ENCODE results near the gene RNU1-1.
A peak's percentile ranks its signal among the peaks of the same experiment; 100 is the strongest.
"Not testable (repeated sequence)": the region's sequence is repeated elsewhere in the genome, so short reads cannot be mapped to it uniquely, and the experiment has no call there.

The RNU1-1 gene

DNA sequence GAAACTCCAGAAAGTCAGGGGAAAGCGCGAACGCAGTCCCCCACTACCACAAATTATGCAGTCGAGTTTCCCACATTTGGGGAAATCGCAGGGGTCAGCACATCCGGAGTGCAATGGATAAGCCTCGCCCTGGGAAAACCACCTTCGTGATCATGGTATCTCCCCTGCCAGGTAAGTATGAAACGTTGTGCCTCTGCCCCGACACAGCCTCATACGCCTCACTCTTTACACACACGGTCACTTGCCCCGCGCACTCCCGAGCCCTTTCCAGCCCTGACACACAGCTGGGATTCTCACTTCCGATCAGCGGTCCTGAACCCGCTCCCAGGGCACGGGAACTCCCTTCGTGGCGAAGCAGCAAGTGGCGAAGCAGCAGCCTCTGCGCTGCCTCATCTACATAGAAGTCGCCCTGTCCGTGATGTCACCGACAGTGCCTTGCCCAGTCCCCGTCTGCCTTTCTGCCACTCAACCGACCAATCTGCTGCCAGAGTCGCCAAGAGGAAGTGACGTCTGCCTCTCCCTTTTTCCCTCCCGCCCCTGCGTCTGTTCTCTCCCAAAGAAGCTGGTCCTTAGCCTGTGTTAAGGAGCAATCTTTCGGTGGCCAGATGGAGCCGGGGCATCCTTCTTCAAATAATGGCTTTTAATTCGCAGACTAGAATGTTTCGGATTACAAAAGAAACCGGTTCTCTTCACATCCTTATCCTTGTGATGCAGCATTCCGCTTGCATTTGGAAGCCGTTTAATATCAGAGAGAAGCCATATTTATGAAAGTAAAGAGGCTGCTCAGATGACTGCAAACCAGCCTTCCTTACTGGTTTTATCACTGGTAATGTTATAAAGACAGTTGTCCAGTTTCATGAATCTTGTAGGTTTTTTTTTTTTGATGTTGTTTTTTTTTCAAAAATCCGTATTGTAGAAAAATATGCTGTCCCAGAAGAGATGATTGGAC, at the start of gene RNU1-1:
TSS of gene RNU1-1 (minus strand) at position 179 of the 949 bp plus-strand sequence.
- DNase-seq = peak; percentile 42 to 78

DNA sequence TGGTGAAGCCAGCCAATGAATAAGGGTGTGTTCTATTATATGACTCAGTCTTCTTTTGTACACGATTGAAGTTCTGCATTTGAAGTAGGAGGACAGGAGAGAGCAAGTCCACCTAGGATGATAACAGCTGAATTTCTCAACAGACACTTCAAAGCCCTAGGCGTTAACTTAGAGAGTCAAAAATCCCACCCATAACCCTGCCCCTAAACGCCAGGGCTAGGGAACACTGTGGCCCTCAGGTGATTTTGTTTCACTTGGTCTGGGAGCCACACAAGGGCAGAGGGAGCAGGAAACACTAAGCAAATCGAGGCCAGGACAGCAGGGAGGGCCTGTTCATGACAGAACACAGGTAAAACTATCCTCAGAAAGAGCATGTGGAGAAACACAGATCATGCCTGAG, 47.0 kb upstream of the RNU1-1 start:
- DNase-seq = not testable (repeated sequence)

DNA sequence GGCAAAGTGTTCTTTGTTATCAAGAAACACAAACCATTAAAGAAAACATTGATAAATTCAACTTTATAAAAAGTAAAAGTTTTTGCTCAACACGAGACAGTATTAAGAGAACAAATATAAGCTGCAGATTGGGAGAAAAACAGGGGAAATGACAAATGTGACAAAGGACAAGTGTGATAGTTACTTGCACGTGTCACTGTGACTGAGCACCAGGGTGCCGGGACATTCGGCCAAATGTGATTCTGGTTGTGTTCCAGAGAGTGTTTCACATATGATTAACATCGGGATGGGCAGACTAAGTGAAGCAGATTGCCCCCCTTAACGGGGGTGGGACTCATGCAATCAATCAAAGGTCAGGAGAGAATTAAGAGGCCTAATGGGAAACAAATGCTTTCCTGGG, 46.4 kb upstream of the RNU1-1 start:
- DNase-seq = not testable (repeated sequence)

DNA sequence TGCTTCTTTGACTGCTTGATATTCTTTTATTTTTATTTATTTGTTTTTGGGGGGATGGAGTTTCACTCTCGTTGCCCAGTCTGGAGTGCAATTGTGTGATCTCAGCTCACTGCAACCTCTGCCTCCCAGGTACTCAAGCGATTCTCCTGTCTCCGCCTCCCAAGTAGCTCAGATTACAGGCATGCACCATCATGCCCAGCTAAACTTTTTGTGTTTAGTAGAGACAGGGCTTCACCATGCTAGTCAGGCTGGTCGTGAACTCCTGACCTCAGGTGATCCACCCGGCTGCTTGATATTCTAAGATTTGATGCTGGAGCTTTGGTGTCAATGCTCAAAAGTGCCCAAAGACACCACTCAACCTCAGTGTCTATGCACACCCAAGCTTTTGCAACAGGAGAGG, 45.6 kb upstream of the RNU1-1 start:
- DNase-seq = not testable (repeated sequence)

DNA sequence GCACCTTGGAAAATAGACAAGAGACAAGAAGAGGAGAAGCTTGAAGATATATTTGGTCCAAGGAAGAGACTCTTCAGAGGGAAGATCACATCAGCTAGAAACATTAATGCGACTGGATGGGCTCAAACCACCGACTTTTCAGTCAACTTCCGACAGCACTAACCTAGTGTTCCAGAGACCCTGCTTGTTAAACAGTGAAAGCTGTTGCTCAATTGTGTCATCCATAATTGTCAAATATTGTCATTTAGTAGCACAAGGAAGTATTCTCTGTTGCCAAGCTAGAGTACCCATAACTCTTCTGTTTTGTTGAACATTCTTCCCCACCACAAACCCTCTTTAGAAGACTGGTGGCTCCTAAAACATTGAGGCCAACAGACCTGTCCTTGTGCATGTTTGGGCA, 42.9 kb upstream of the RNU1-1 start:
- not testable (repeated sequence) for DNase-seq

DNA sequence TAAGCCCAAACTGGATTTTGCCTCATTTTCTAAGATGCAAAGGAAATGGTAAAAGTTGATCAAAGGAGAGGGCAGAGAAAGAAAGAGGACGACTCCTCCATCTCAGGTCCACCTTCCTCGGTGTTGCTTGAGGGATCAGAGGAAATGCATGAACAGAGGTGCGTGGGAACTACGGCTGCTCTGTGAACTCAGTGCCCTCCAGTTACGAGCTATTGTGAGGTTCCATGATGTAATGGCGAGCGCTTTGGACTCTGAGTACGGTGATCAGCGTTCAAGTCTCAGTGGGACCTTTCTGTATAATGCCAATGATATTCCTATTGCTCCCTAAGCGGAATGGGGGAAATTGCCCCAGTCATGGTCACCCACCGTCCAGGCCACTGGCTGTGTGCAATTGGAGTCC, 39.2 kb upstream of the RNU1-1 start:
- not testable (repeated sequence) for DNase-seq

DNA sequence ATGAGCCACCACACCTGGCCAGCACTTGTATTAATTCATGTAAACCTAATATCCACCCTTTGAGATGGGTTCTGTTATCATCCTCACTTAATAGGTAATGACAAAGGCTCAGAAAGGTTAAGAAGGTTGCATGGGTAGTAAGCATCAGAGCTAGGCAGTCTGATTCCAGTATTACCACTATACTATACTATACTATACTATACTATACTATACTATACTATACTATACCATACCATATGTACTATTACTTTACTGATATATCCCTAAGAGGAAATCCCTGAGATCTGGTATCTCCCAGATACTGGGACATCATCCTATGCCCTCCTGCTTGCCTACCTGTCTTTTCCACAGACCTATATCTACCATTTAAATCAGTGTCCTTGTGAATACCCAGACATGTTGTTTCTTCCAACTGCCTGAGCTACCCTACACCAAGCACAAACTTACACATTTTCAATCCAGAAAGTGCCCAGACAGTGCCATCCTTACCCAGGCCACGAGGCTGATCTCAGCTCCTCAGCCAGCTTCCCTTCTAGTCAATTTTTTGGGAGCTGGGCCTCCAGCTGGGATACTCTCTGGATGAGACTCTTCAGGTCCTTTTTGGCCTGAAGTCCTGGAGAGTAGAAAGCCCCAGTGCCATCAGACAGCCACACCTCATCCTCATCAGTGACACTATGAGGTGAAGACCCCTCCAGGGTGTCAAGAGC, 36.3 kb upstream of the RNU1-1 start:
- DNase-seq = not testable (repeated sequence)

DNA sequence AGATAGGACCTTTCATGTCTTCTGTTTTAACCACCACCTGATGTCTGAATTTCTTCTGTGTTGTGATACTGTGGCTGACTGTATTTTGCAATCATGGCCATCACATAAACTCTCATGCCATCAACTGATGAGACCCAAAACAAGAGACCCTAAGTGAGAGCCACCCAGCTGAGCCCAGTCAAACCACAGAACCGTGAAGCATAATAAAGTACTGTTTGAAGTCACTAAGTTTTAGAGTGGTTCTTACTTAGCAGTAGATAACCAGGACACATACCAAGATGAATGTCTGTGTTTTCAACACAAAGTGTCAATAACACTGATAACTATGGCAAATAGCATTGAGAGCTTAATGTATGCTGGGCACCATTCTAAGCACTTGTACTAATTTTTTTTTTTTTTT, 35.5 kb upstream of the RNU1-1 start:
- DNase-seq = not testable (repeated sequence)

DNA sequence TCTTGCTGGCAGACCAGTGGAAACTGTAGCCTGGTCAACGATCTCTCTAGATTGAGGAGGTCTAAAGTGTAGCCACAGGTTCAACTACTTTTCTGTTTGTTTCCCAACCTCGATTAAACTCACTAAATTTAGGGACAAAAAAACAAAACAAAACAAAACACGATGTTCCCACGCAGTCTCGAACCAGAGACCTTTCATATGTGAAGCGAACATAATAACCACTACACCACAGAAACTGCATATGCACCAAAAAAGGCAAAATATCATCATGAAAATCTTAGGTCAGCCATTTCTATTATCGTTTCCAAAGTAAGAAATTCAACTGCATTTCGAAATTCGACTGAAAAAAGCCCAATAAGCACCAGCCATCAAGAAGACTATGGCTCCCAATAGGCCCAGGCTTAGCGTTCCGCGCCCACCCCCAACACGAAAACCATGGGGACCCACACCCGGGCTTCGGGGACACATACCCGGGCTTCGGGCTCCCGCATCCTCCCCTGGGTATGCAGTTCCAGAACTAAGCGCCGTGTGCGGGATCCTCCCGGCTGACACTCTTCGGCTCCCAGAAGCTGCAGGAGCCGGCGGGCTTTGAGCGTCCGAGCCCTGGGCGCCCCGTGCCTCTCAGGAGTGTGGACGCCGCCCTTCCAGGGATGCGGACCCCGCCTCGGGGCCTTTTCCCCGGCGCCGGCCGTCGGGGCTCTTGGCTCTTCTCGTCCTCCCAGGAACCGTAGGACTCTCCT, 33.6 kb upstream of the RNU1-1 start:
- DNase-seq = not testable (repeated sequence)

DNA sequence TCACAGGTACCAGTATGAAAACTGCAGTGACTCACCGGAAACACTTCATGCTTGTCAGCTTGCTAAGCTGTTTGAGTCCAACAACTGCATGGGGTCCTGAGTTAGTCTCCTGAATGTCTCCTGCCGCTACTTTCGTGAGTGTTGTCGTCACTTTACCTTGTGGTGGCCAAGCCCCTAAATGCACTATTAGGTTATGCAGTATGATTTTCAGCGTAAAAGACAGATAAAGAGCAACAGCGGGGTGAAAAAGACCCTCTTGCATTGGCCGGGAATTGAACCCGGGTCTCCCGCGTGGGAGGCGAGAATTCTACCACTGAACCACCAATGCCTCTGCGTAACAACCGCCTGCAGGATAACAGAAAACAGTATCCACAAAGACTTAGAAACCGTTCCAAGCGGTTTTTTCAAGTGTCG, 31.6 kb upstream of the RNU1-1 start:
- not testable (repeated sequence) for DNase-seq

DNA sequence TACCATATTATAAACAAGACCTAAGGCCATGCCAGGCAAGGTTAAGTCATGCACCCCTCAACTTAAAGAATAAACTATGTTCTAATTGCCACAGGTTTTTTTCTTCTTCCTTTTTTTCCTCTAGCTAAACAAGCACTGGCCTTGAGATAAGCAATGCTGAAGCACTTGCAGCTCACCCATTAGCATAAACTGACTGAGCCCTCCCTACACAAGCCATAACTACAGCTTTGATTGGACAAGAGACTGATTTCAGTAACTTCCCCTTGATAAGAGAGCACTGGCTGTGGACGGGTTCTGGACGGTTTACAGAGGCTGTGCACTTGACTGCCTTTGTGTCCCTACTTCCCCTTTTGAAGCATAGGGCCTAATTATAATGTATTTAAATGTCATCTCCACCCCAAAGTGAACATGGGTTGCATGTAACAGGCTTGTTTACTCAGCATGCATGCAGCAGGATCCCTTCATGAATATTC, 26.4 kb upstream of the RNU1-1 start:
- peak in 1 of 2 donors; percentile 13 for DNase-seq

DNA sequence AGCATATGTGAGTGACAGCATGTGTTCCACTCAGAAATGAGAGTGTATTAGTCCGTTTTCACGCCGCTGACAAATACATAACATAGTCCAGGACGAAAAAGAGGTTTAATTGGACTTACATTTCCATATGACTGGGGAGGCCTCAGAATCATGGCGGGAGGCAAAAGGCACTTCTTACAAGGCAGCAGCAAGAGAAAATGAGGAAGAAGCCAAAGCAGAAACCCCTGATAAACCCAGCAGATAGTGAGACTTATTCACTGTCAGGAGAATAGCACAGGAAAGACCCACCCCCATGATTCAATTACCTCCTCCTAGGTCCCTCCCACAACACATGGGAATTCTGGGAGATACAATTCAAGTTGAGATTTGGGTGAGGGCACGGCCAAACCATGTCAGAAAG, 23.4 kb upstream of the RNU1-1 start:
- not testable (repeated sequence) for DNase-seq

DNA sequence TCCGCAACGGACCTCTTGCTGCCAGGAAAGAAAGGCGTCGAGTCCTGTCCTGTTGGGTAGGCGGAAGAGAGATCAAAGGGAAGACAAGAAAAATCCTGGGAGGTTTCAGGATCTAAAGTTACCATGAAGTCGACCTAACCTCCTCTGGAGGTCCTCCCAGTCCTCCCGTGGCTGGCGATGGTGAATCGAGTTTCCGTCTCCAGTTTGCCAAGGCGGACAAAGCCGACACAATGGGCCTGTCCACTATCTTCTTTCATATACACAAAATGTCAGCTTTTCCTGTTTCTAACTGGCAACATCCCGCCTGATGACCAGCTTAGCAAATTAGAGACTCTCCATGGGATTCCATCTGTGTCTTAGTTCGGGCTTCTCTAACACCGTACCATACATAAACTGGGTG, 22.7 kb upstream of the RNU1-1 start:
- not testable (repeated sequence) for DNase-seq

DNA sequence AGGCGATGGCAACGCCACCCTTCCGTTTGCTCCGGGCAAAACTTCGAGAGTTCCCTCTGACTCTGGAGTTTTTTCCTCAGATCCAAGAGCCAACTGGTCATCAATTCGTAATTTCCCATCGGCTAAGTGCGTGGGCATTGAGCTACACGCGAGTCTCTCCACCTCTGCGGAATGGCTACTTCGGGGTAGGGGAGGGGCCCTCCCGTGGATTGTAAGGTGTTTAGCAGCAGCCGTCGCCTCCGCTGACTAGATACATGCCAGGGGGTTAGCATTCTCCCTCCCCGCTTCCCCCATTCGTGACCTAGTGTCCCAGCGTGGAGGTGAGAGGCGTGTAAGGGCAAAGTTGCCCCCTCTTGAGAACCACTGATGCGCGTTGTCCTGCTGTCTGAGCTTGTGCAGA, 21.8 kb upstream of the RNU1-1 start:
- DNase-seq = not testable (repeated sequence)

DNA sequence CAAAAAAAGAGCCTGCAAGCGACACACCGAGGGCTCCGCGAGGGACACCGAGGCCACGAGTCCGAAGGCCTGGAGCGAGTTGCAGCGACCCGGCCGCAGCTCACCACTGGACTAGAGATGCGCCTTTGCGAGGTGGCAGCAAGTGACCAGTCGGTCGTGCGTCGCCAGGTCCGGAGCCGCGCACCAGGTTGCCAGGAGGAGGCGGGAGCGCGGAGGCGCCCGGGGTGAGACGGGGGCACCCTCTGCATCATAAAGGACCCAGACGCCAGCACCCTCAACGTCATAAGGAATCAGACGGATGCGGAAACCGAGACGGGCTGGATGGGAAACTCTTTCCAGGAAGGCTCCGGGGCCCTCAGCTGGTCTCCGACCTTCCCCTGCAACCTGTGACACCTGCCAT, 21.4 kb upstream of the RNU1-1 start:
- not testable (repeated sequence) for DNase-seq

DNA sequence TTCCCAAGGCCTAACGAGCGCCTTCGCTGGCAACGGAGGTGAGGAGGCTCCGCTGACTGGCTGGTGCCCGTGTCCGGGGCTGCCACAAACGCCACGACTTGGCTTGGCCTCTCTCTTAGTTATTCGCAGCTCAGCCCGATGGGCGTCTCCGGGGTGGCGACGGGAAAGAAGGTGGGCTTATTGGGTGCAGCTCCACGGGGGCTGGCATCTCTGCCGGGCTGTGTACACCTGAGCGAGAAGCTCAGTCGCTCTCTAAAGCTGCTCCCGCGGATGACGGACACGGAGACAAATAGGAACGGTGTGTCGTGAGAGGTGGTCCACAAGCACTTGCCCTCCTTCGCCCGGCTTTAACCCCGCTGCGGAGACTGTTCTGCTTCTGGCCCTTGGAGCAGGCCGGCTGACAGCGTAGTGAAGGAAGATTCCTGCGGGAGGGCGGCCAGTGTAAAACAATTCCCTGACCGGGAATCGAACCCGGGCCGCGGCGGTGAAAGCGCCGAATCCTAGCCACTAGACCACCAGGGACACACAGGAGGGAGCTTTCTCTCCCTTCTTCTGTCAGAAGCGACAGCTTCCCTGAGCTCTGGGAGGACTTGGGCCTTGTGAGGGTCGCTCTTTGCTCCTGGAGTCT, 20.9 kb upstream of the RNU1-1 start:
- not testable (repeated sequence) for DNase-seq

DNA sequence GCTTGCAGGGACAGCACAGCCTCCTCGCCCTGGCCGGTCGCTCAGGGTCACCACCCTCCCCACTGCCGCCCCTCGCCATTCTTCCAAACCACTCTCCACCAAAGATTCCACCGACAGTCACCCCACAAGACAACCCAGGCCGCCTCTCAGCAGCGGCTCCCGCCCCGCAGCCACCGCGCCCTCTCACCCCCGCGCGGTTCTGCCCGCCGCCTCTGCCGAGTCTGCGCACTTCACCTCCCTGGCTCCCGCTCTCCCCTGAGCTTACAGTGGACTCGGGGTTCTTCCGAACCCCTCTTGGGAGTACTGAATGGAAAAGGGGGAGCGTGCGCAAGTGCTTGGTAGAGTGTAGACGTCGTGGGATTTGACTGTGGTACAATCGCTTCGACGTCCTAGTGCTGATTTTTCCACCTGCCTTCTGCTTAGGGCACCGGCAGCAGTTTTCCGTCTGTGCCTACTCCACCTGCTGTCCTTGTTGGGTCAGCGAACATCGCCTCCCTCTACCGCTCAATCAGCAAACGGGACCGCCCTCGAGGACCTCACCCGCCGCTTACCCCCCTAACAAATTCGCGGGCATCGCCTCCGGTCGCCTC, 20.2 kb upstream of the RNU1-1 start:
- not testable (repeated sequence) for DNase-seq

DNA sequence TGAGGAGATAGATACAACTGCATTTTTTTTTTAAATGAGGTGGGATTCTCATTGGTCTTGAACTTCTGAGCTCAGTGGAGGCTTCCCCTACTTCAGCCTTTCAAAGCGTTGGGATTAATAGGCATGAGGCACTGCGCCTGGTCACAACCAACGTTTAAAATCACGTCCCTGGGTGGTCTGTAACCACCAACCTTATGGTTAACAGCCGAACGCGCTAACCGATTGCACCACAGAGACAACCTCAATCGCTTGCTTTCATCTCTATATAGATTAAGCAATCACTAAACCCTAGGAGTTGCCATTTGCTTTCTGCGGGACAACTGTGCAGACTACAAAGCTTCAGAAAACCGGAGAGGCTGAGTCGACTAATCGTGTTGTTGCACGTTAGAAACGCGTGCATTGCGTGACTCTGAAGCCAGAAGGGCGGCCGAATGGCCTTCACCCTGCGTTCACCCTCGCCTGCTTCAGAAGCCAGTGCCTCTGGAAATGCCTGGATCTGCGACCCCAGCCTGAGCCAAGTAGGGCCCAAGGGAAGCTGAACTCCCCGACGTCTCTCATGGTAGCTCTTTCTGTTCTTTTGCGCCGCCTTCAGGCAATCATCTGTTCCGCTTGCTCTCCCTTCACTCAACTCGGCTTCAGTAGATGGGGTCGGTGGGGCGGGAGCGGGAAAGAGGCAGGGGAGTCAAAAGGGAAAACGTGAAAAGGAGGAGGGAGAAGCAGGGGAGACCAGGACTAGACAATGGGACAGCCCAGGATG, 18.3 kb upstream of the RNU1-1 start:
- not testable (repeated sequence) for DNase-seq

DNA sequence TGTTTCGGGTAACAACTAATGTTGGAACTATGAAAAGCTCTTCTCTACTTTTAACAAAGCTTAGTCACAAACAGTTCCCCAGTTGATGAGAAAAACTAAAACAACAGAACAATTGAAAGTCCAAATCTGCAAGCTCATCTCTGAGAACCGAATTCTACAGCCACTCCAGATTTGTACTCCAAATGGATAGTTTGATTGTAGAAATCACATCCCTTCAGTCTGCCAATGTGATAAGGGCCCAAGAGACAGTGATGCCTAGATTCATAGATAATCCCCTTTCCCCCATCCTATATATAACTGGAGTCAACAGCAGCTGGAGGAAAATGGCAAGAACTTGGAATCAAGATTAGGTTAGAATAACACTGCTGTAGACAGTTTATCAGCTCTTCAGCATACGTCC, 14.3 kb upstream of the RNU1-1 start:
- DNase-seq = not testable (repeated sequence)

DNA sequence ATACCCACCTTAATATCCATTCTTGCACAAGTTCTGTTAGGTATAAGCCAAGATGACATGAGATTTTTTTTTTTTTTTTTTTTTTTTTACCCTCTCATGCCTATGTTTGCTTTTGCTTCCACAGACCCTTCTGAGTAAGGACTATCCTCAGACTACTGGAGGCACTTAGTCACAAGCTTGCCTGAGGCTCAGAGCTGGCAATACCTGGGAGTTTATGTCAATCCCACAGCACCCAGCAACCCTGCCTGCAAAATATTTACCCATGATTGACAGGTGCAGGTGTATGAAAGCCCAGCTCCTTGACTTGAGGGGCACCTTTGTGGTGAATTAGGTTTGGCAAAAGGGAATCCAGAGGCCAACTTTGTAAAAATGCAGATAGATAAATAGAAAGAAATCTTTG, 11.7 kb upstream of the RNU1-1 start:
- not testable (repeated sequence) for DNase-seq

DNA sequence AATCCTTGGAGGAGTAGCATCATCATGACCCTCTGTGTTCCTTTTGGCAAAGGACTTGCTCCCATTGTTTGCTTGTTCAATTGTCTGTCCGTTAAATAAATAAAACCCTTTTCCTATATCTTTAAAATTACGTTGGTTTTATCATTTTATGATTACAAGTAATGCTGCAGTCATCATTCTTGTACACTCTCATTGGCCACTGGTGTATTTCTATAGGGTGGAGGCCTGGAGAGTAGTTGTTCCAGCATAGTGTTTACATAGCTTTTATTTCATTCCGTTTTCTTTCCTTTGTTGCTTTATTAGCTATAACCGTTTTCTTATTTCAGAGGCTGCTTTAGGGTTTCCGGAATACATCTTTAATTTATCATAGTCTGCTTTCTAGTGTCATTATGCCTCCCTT, 7.6 kb upstream of the RNU1-1 start:
- DNase-seq = not testable (repeated sequence)
